GM23338 (cell line): ENCODE measurements around the gene PCF11. TPM values are rescaled to one million over a fixed set of nuclear protein-coding genes. Genes with fewer than 3 reads are reported as not detected.

Experiments
- ATAC-seq: fragments of 200-7000 bp; cut with Tn5 transposase; 3 replicates; pipeline ENCODE4 v1.9.1; 2020
- DNase-seq: peaks from one replicate; pipeline ENCODE4 v3.0.0-alpha.2; 2015; ENCODE audit warnings: low spot score
- H2AFZ ChIP-seq: fragments of 200-600 bp; sonication (generic); 2 replicates; pipeline ENCODE4 v1.8.0; 2016; ENCODE audit warnings: antibody characterized with exemption, mild to moderate bottlenecking, moderate library complexity
- H3F3A ChIP-seq: fragments of 200-600 bp; sonication (generic); replicated peaks from 2 replicates; pipeline ENCODE4 v1.8.0; 2017; ENCODE audit warnings: antibody characterized with exemption, mixed run types, low read depth
- H3K27ac ChIP-seq: fragments of 200-600 bp; sonication (generic); 2 replicates; pipeline ENCODE4 v1.6.1; 2016; ENCODE audit warnings: low read depth
- H3K27me3 ChIP-seq: fragments of 200-600 bp; sonication (generic); 2 replicates; pipeline ENCODE4 v1.8.0; 2016; ENCODE audit warnings: mild to moderate bottlenecking, mixed run types, moderate library complexity; ENCODE audit not compliant: insufficient read depth
- H3K36me3 ChIP-seq: fragments of 200-600 bp; sonication (generic); 2 replicates; pipeline ENCODE4 v1.8.0; 2016; ENCODE audit warnings: mild to moderate bottlenecking; ENCODE audit not compliant: insufficient read depth
- H3K4me1 ChIP-seq: fragments of 200-600 bp; sonication (generic); 2 replicates; pipeline ENCODE4 v1.8.0; 2016; ENCODE audit warnings: mild to moderate bottlenecking, moderate library complexity; ENCODE audit not compliant: insufficient read depth
- H3K4me2 ChIP-seq: fragments of 200-600 bp; sonication (generic); 2 replicates; pipeline ENCODE4 v1.7.1; 2017; ENCODE audit warnings: mixed run types
- H3K4me3 ChIP-seq: fragments of 200-600 bp; sonication (generic); 2 replicates; pipeline ENCODE4 v1.6.1; 2016; ENCODE audit warnings: mixed run types
- H3K79me2 ChIP-seq: fragments of 200-600 bp; sonication (generic); replicated peaks from 2 replicates; pipeline ENCODE4 v1.8.0; 2017; ENCODE audit warnings: mild to moderate bottlenecking; ENCODE audit not compliant: insufficient read depth
- H3K9me2 ChIP-seq: fragments of 200-600 bp; sonication (generic); 2 replicates; pipeline ENCODE4 v1.8.0; 2017; ENCODE audit not compliant: insufficient read depth
- H4K20me1 ChIP-seq: fragments of 200-600 bp; sonication (generic); replicated peaks from 2 replicates; pipeline ENCODE4 v1.8.0; 2017; ENCODE audit warnings: mild to moderate bottlenecking; ENCODE audit not compliant: insufficient read depth
- H3K27ac Mint-ChIP-seq: 2 replicates; pipeline ENCODE4 v1.8.0; 2020; ENCODE audit warnings: inconsistent platforms, mild to moderate bottlenecking, moderate library complexity, mixed read lengths
- H3K27me3 Mint-ChIP-seq: 3 replicates; pipeline ENCODE4 v1.8.0; 2022; ENCODE audit warnings: low read depth, mild to moderate bottlenecking, moderate library complexity, mixed read lengths, inconsistent platforms; ENCODE audit not compliant: insufficient read depth, poor library complexity
- H3K36me3 Mint-ChIP-seq: 3 replicates; pipeline ENCODE4 v1.8.0; 2021; ENCODE audit warnings: low read depth, mild to moderate bottlenecking, inconsistent platforms, moderate library complexity, mixed read lengths
- H3K4me1 Mint-ChIP-seq: 3 replicates; pipeline ENCODE4 v1.8.0; 2020; ENCODE audit warnings: mild to moderate bottlenecking, inconsistent platforms, mixed read lengths
- H3K4me3 Mint-ChIP-seq: 3 replicates; pipeline ENCODE4 v1.8.0; 2021; ENCODE audit warnings: moderate library complexity, mild to moderate bottlenecking, inconsistent platforms, mixed read lengths
- H3K9me3 Mint-ChIP-seq: 3 replicates; pipeline ENCODE4 v1.8.0; 2020; ENCODE audit warnings: moderate library complexity, mild to moderate bottlenecking, inconsistent platforms, mixed read lengths
- CREB1 ChIP-seq: fragments of 250-450 bp; sonication (Bioruptor Pico); IDR thresholded peaks from 2 replicates; pipeline ENCODE4 v1.5.0; 2020; ENCODE audit warnings: low read depth, mild to moderate bottlenecking, moderate library complexity
- EZH2 ChIP-seq: fragments of 200-600 bp; sonication (generic); IDR thresholded peaks from one replicate; pipeline ENCODE4 v1.8.0; 2017; ENCODE audit warnings: antibody characterized with exemption, mild to moderate bottlenecking, low read depth; ENCODE audit not compliant: unreplicated experiment
- EZH2phosphoT487 ChIP-seq: fragments of 200-600 bp; sonication (generic); IDR thresholded peaks from one replicate; pipeline ENCODE4 v1.8.1; 2018; ENCODE audit warnings: antibody characterized with exemption; ENCODE audit not compliant: unreplicated experiment
- NANOG ChIP-seq: IDR thresholded peaks from 2 replicates; pipeline ENCODE4 v1.6.1; 2016; ENCODE audit warnings: antibody characterized with exemption, borderline replicate concordance
- POLR2AphosphoS5 ChIP-seq: IDR thresholded peaks from 2 replicates; pipeline ENCODE4 v1.6.1; 2016; ENCODE audit warnings: antibody characterized with exemption, low read depth
- STAT1 ChIP-seq: IDR thresholded peaks from one replicate; pipeline ENCODE4 v1.6.1; 2016; ENCODE audit warnings: antibody characterized with exemption; ENCODE audit not compliant: unreplicated experiment
- ZNF114 ChIP-seq: fragments of 250-450 bp; sonication (Bioruptor Pico); IDR thresholded peaks from 2 replicates; pipeline ENCODE4 v1.5.0; 2020; ENCODE audit warnings: mild to moderate bottlenecking, moderate library complexity
- polyA plus RNA-seq: library from polyadenylated mRNA; unstranded; fragments of >200 nt; fragmentation: Nextera tagmentation; extraction: Ambion mirVana; gene quantifications from 2 replicates; pipeline ENCODE4 v1.2.1, GENCODE V29; 2016
- total RNA-seq: library from RNA; depleted of rRNA; stranded (reverse); fragments of >200 nt; shearing (Covaris generic); gene quantifications from 2 replicates; pipeline ENCODE4 v1.2.3, GENCODE V29; 2014
- TF ChIP-seq, protein P1 (sequence below): IDR thresholded peaks from one replicate; pipeline ENCODE4 v1.6.1; 2018; ENCODE audit warnings: antibody characterized with exemption; ENCODE audit not compliant: unreplicated experiment

Gene PCF11
- total and polyA plus RNA-seq, 2 experiments from 2014 or later: 23.0 to 44.2 TPM

DNA sequence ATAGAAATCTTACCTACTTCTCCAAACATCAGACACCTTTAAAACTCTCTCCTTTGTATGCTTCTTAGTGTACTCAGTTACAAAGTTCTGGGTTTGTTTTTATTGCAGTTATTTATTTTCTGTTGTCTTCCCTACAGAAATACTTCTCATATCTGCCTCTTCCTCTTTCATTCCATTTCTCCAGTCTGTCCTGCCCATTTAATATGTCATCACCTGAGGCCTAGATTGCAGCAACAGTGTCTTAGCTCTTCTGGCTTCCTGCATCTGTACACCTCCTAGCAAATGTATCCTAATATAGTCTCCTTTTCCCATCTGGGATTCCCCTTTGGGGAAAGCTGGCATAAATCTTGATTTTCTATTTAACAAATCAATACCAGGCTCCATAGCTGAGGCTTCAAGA, 34.9 kb upstream of the PCF11 start:
- no peaks in the 10 kb centered on the region for H3K27me3 ChIP-seq
- Mint-ChIP-seq H3K4me3 (no peak overlapping the region), H3K36me3 (no peaks in the 10 kb centered on the region), H3K4me1 (no peaks in the 10 kb centered on the region; the same call in 2 of the 3 replicates), H3K9me3 (no peaks in the 10 kb centered on the region; the same call in 2 of the 3 replicates), H3K27me3 (no peaks in the 10 kb centered on the region), H3K27ac (no peak overlapping the region)
- H3K4me3 ChIP-seq: no peak overlapping the region
- no peaks in the 10 kb centered on the region for H3K36me3 ChIP-seq
- H3F3A ChIP-seq: no peaks in the 10 kb centered on the region
- no peak overlapping the region for H3K27ac ChIP-seq
- no peak for ATAC-seq
- H4K20me1 ChIP-seq: no peaks in the 10 kb centered on the region
- DNase-seq: no peak
- TF ChIP-seq ZNF114 (no peak), EZH2phosphoT487 (no peak), STAT1 (no peak)
- H3K79me2 ChIP-seq: no peaks in the 10 kb centered on the region
- no peaks in the 10 kb centered on the region for H3K4me1 ChIP-seq
- no peaks in the 10 kb centered on the region for H3K9me2 ChIP-seq
- H2AFZ ChIP-seq: peak overlapping the region; percentile 9; the same call in 1 of the 2 replicates
- no peak overlapping the region for H3K4me2 ChIP-seq

DNA sequence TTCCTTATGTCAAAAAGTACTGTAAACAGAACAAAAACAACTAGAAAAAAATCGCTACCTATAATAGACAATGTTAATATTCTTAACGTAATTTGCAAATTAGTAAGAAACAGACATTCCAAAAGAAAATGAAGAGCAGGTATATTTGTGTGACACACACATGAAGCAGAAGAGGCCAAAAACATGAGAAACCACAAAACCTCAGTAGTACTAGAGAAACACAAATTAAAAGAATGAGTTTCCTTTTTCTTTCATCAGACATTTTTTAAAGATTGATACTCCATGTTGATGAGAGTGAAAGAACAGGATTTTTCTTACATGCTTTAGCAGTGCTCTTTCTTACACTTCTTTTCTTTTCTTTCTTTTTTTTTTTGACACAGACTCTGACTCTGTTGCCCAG, 34.2 kb upstream of the PCF11 start:
- no peak overlapping the region for H3K27ac Mint-ChIP-seq
- no peak overlapping the region for H3K4me3 Mint-ChIP-seq
- no peaks in the 10 kb centered on the region; the same call in 2 of the 3 replicates for H3K4me1 Mint-ChIP-seq
- no peak overlapping the region for H3K27ac ChIP-seq
- H3K9me3 Mint-ChIP-seq: no peaks in the 10 kb centered on the region; the same call in 2 of the 3 replicates
- no peaks in the 10 kb centered on the region for H3K4me1 ChIP-seq
- no peaks in the 10 kb centered on the region for H3F3A ChIP-seq
- no peaks in the 10 kb centered on the region for H3K36me3 Mint-ChIP-seq
- no peaks in the 10 kb centered on the region for H3K27me3 ChIP-seq
- H3K79me2 ChIP-seq: no peaks in the 10 kb centered on the region
- no peak overlapping the region for H3K4me2 ChIP-seq
- no peaks in the 10 kb centered on the region for H3K9me2 ChIP-seq
- no peaks in the 10 kb centered on the region for H3K36me3 ChIP-seq
- H3K27me3 Mint-ChIP-seq: no peaks in the 10 kb centered on the region
- H3K4me3 ChIP-seq: no peak overlapping the region
- no peak for TF ChIP-seq NANOG
- TF ChIP-seq POLR2AphosphoS5: no peak
- no peak for TF ChIP-seq CREB1 (CRISPR knock-in tag)
- TF ChIP-seq, protein P1, sequence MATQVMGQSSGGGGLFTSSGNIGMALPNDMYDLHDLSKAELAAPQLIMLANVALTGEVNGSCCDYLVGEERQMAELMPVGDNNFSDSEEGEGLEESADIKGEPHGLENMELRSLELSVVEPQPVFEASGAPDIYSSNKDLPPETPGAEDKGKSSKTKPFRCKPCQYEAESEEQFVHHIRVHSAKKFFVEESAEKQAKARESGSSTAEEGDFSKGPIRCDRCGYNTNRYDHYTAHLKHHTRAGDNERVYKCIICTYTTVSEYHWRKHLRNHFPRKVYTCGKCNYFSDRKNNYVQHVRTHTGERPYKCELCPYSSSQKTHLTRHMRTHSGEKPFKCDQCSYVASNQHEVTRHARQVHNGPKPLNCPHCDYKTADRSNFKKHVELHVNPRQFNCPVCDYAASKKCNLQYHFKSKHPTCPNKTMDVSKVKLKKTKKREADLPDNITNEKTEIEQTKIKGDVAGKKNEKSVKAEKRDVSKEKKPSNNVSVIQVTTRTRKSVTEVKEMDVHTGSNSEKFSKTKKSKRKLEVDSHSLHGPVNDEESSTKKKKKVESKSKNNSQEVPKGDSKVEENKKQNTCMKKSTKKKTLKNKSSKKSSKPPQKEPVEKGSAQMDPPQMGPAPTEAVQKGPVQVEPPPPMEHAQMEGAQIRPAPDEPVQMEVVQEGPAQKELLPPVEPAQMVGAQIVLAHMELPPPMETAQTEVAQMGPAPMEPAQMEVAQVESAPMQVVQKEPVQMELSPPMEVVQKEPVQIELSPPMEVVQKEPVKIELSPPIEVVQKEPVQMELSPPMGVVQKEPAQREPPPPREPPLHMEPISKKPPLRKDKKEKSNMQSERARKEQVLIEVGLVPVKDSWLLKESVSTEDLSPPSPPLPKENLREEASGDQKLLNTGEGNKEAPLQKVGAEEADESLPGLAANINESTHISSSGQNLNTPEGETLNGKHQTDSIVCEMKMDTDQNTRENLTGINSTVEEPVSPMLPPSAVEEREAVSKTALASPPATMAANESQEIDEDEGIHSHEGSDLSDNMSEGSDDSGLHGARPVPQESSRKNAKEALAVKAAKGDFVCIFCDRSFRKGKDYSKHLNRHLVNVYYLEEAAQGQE: no peak
- no peak for TF ChIP-seq EZH2
- no peaks in the 10 kb centered on the region for H4K20me1 ChIP-seq
- ATAC-seq: no peak
- no peak overlapping the region for H2AFZ ChIP-seq
- DNase-seq: no peak
